LNCAP (cell line): ENCODE results near the gene PPP6R1.

ENCODE experiments used
- CTCF ChIP-seq: fragments of 450-650 bp; IDR thresholded peaks from 2 replicates; pipeline ENCODE4 v1.5.1; 2017; ENCODE audit warnings: mild to moderate bottlenecking

PPP6R1 gene

GRCh38 chr19:55227241-55228014, 31.4 kb downstream of the PPP6R1 start:
- TF ChIP-seq CTCF: no peak

- no peak for TF ChIP-seq CTCF
Measured at GRCh38 chr19:55226788-55227187, 32.0 kb downstream of the PPP6R1 start.

GRCh38 chr19:55226273-55226672, 32.5 kb downstream of the PPP6R1 start:
- no peak for TF ChIP-seq CTCF

DNA sequence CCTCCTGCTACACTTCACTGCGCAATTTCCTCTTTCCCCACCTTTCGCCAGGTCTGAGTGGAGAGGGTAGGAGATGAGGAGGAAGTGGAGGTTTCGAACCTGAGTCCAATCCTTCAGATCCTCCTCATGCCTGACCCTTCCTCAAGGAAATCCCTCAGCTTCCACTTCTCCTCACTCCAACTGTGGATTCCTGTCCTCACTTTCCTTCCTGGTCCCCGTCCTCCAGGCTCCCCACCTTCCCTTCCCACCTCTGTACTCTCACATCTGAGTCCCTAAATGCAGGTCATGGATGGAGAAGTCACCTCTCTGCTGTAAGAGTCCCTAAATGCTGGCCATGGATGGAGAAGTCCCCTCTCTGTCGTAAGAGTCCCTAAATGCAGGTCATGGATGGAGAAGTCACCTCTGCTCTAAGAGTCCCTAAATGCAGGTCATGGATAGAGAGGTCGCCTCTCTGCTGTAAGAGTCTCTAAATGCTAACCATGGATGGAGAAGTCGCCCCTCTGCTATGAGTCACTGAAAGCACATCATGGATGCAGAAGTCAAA, 33.3 kb downstream of the PPP6R1 start:
- TF ChIP-seq CTCF: no peak

GRCh38 chr19:55224038-55224665, 34.7 kb downstream of the PPP6R1 start:
- TF ChIP-seq CTCF: no peak

GRCh38 chr19:55223291-55224037, 35.4 kb downstream of the PPP6R1 start:
- TF ChIP-seq CTCF: no peak

DNA sequence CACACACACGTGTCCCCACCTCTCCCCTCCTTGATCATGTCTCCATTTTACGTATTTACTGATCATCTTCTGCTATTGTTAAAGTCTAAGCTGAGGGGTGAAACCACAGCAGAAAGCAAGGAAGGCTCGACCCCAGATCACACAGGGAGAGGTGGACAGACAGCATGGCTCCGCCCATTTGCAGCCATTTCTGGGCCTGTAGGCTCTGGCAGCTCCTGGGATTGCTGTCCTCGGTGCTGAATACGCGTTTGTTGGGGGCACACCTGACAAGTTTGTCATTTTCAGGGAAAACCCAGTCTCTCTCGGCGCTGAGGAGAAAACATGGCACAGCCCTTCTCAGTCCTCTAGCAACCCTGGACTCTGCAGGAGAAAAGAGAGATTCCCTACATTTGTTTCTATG, 38.3 kb downstream of the PPP6R1 start:
- no peak for TF ChIP-seq CTCF
